ENCODE results near the gene FCRL5. TPM values are rescaled to one million over a fixed set of nuclear protein-coding genes. Genes with fewer than 3 reads are reported as not detected.

FCRL5 gene
- total RNA-seq, 4 donors from 2014 or later = 0.21 to 0.30 TPM; not detected in 2

- Histone ChIP-seq H3K36me3 (no peaks in the 10 kb centered on the region), H3K27me3 (peaks cover 0 to 3% of the 10 kb centered on the region in 2 donors), H3K27ac (no peak overlapping the region), H3K4me3 (no peak overlapping the region), H3K4me1 (no peaks in the 10 kb centered on the region), H3K9me3 (no peaks in the 10 kb centered on the region)
- TF ChIP-seq CTCF (IDR thresholded peaks at IDR 0.05) = no peak
- TF ChIP-seq EP300 (IDR thresholded peaks at IDR 0.05) = no peak
- TF ChIP-seq POLR2A (IDR thresholded peaks at IDR 0.05) = no peak
- 60 to 66% methylated on average over 8 of the region's 8 CpGs for WGBS, 2 donors
- no peak for DNase-seq (ENCODE audit: low spot score in 2 of 2)
These were observed 35.3 kb downstream of the FCRL5 start for GRCh38 chr1:157517016-157517415.

GRCh38 chr1:157515709-157516108 lies 36.6 kb downstream of the FCRL5 start:
- 90 to 97% methylated on average over 6 to 7 of the region's 7 CpGs for WGBS, 2 donors
- TF ChIP-seq EP300 (IDR thresholded peaks at IDR 0.05) = no peak
- TF ChIP-seq POLR2A (IDR thresholded peaks at IDR 0.05) = no peak
- TF ChIP-seq CTCF (IDR thresholded peaks at IDR 0.05) = no peak
- Histone ChIP-seq H3K4me3 (no peak overlapping the region), H3K27ac (no peak overlapping the region), H3K27me3 (peaks cover 0 to 3% of the 10 kb centered on the region in 2 donors), H3K9me3 (no peaks in the 10 kb centered on the region), H3K4me1 (no peaks in the 10 kb centered on the region), H3K36me3 (no peaks in the 10 kb centered on the region)
- no peak for DNase-seq (ENCODE audit: low spot score in 2 of 2)

GRCh38 chr1:157515141-157515540 lies 37.2 kb downstream of the FCRL5 start:
- Histone ChIP-seq H3K36me3 (no peaks in the 10 kb centered on the region), H3K4me3 (no peak overlapping the region), H3K27ac (no peak overlapping the region), H3K9me3 (no peaks in the 10 kb centered on the region), H3K27me3 (peaks cover 0 to 3% of the 10 kb centered on the region in 2 donors), H3K4me1 (no peaks in the 10 kb centered on the region)
- WGBS, 2 donors = 78 to 97% methylated on average over 1 to 3 of the region's 3 CpGs
- no peak for TF ChIP-seq POLR2A (IDR thresholded peaks at IDR 0.05)
- TF ChIP-seq EP300 (IDR thresholded peaks at IDR 0.05) = no peak
- no peak for DNase-seq (ENCODE audit: low spot score in 2 of 2)

GRCh38 chr1:157512036-157512969 lies 40.0 kb downstream of the FCRL5 start:
- 77 to 92% methylated on average over 3 of the region's 3 CpGs for WGBS, 2 donors
- Histone ChIP-seq H3K4me3 (no peak overlapping the region), H3K9me3 (no peaks in the 10 kb centered on the region), H3K27me3 (no peaks in the 10 kb centered on the region), H3K27ac (no peak overlapping the region), H3K4me1 (no peaks in the 10 kb centered on the region), H3K36me3 (no peaks in the 10 kb centered on the region)
- TF ChIP-seq EP300 (IDR thresholded peaks at IDR 0.05) = no peak
- no peak for TF ChIP-seq CTCF (IDR thresholded peaks at IDR 0.05)
- TF ChIP-seq POLR2A (IDR thresholded peaks at IDR 0.05) = no peak
- no peak for DNase-seq (ENCODE audit: low spot score in 2 of 2)

GRCh38 chr1:157509546-157510232 lies 42.6 kb downstream of the FCRL5 start:
- Histone ChIP-seq H3K4me3 (no peak overlapping the region), H3K4me1 (peaks cover 0 to 4% (median 0%) of the 10 kb centered on the region in 4 donors), H3K9me3 (no peaks in the 10 kb centered on the region), H3K27ac (no peak overlapping the region), H3K27me3 (no peaks in the 10 kb centered on the region), H3K36me3 (no peaks in the 10 kb centered on the region)
- no peak for DNase-seq (ENCODE audit: low spot score in 2 of 2)
- WGBS, 2 donors = 82 to 92% methylated on average over 9 of the region's 9 CpGs
- TF ChIP-seq CTCF (IDR thresholded peaks at IDR 0.05) (no peak), POLR2A (IDR thresholded peaks at IDR 0.05) (no peak), EP300 (IDR thresholded peaks at IDR 0.05) (no peak)
